Measurements from ENCODE around the gene ROR1. TPM values are rescaled to one million over a fixed set of nuclear protein-coding genes. Genes with fewer than 3 reads are reported as not detected.

The ROR1 gene
- total RNA-seq, 4 donors from 2014 or later: 10.6 to 21.7 (median 15.1) TPM

DNA sequence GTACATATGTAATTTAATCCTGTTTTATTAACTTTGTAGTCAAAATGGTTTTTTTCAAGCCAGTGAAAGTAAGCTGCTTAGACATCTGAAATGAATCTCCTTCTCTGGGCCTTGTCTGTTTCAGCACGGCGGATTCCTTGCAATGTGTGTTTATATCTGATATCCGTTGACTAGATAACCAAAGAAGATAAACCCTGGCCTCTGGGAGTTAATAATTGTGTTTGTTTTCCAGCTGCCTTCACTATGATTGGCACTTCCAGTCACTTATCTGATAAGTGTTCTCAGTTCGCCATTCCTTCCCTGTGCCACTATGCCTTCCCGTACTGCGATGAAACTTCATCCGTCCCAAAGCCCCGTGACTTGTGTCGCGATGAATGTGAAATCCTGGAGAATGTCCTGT, 366.1 kb downstream of the ROR1 start:
- no peak overlapping the region for H3K27ac ChIP-seq
- no peaks in the 10 kb centered on the region for H3K27me3 ChIP-seq
- no peak for DNase-seq (ENCODE audit: low spot score in 2 of 2)
- WGBS: 87% methylated on average over 10 of the region's 10 CpGs
- TF ChIP-seq CTCF (IDR thresholded peaks at IDR 0.05): no peak
- no peak for TF ChIP-seq EP300 (IDR thresholded peaks at IDR 0.05)
- no peak for TF ChIP-seq POLR2AphosphoS5 (IDR thresholded peaks at IDR 0.05)
- no peak for TF ChIP-seq POLR2A (IDR thresholded peaks at IDR 0.05)
- H3K9me3 ChIP-seq: no peaks in the 10 kb centered on the region
- no peak overlapping the region for H3K4me3 ChIP-seq
- H3K36me3 ChIP-seq: peaks cover 3% of the 10 kb centered on the region
- H3K4me1 ChIP-seq: no peaks in the 10 kb centered on the region

DNA sequence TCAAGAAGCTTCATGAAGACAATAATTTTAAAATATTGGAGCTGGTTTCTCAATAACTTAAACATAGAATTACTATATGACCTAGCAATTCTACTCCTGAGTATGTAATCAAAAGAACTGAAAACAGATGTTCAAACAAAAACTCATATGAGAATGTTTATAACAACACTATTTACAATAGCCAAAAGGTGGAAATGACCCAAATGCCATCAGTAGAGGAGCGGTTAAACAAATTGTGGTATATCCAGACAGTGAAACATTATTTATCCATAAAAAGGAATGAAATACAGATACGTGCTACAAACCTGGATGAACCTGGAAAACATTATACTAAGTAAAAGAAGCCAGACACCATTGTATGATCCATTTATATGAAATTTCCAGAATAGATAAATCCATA, 366.8 kb downstream of the ROR1 start:
- WGBS: 46% methylated on average over 2 of the region's 2 CpGs
- no peak for DNase-seq (ENCODE audit: low spot score in 2 of 2)

GRCh38 chr1:64147045-64147724, 373.4 kb downstream of the ROR1 start:
- H3K36me3 ChIP-seq: peaks cover 4% of the 10 kb centered on the region
- H3K4me3 ChIP-seq: no peak overlapping the region
- no peaks in the 10 kb centered on the region for H3K4me1 ChIP-seq
- WGBS: 89% methylated on average over 5 of the region's 5 CpGs
- no peak for TF ChIP-seq CTCF (IDR thresholded peaks at IDR 0.05)
- no peak for TF ChIP-seq EP300 (IDR thresholded peaks at IDR 0.05)
- no peak for TF ChIP-seq POLR2A (IDR thresholded peaks at IDR 0.05)
- TF ChIP-seq POLR2AphosphoS5 (IDR thresholded peaks at IDR 0.05): no peak
- H3K27me3 ChIP-seq: no peaks in the 10 kb centered on the region
- no peak for DNase-seq (ENCODE audit: low spot score in 2 of 2)
- H3K27ac ChIP-seq: no peak overlapping the region
- H3K9me3 ChIP-seq: no peaks in the 10 kb centered on the region

More for the DNA sequence above, 366.8 kb downstream of the ROR1 start:
- Histone ChIP-seq H3K27ac (no peak overlapping the region), H3K4me1 (no peaks in the 10 kb centered on the region), H3K9me3 (no peaks in the 10 kb centered on the region), H3K27me3 (no peaks in the 10 kb centered on the region), H3K4me3 (no peak overlapping the region), H3K36me3 (peaks cover 3% of the 10 kb centered on the region)
- TF ChIP-seq EP300 (IDR thresholded peaks at IDR 0.05): no peak
- no peak for TF ChIP-seq POLR2A (IDR thresholded peaks at IDR 0.05)
- no peak for TF ChIP-seq POLR2AphosphoS5 (IDR thresholded peaks at IDR 0.05)
- no peak for TF ChIP-seq CTCF (IDR thresholded peaks at IDR 0.05)

DNA sequence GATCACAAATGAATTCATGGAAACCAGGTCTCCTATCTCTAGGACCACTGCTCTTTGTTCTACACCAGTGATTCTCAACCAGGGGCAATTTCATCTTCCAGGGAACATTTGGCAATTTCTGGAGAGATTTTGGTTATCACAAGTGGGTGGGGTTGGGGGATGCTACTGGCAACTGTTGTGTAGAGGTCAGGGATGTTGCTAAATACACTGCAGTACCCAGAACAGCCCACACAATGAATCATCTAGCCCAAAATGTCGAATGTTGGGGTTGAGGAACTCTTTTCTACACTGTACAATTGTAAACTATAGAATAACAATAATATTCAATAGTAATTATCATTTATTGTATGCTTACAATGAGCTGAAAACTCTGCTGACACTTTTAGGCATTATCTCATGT, 373.9 kb downstream of the ROR1 start:
- Histone ChIP-seq H3K36me3 (peaks cover 4% of the 10 kb centered on the region), H3K4me3 (no peak overlapping the region), H3K4me1 (no peaks in the 10 kb centered on the region), H3K27ac (no peak overlapping the region), H3K9me3 (no peaks in the 10 kb centered on the region), H3K27me3 (no peaks in the 10 kb centered on the region)
- no peak for DNase-seq (ENCODE audit: low spot score in 2 of 2)
- TF ChIP-seq POLR2AphosphoS5 (IDR thresholded peaks at IDR 0.05) (no peak), CTCF (IDR thresholded peaks at IDR 0.05) (no peak), POLR2A (IDR thresholded peaks at IDR 0.05) (no peak), EP300 (IDR thresholded peaks at IDR 0.05) (no peak)
- 60% methylated on average over 1 of the region's 1 CpG for WGBS

DNA sequence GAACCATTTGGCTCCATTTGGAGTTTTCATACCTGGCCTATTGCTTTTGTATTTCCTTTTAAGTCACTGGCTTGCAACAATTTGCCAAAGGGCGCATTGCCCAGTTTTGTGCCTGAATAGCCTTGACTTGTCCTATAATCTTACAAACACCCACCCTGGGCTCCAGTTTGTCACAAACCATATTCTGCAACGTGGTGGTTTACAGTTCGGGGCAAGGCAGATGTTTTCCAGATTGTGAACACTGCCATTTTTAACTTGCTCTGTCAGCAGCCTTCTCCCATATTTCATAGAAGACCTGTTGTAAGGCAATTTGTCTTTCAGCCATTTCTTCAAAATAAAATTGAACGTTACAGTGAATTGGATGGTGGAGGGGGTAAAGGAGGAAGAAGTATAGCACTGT, 376.4 kb downstream of the ROR1 start:
- H3K4me3 ChIP-seq: no peak overlapping the region
- no peaks in the 10 kb centered on the region for H3K9me3 ChIP-seq
- H3K27ac ChIP-seq: no peak overlapping the region
- 70% methylated on average over 4 of the region's 4 CpGs for WGBS
- H3K4me1 ChIP-seq: no peaks in the 10 kb centered on the region
- DNase-seq (ENCODE audit: low spot score in 2 of 2): no peak
- peaks cover 4% of the 10 kb centered on the region for H3K36me3 ChIP-seq
- no peak for TF ChIP-seq POLR2A (IDR thresholded peaks at IDR 0.05)
- no peak for TF ChIP-seq EP300 (IDR thresholded peaks at IDR 0.05)
- no peak for TF ChIP-seq POLR2AphosphoS5 (IDR thresholded peaks at IDR 0.05)
- TF ChIP-seq CTCF (IDR thresholded peaks at IDR 0.05): no peak
- no peaks in the 10 kb centered on the region for H3K27me3 ChIP-seq

All from suprapubic skin (tissue), 4 donors.